Keratinocyte (primary cell): ENCODE measurements around the gene PRKN. TPM values are rescaled to one million over a fixed set of nuclear protein-coding genes. Genes with fewer than 3 reads are reported as not detected.

Source experiments
- DNase-seq: peaks from one replicate; pipeline ENCODE4 v3.0.0-alpha.2; 2011; ENCODE audit warnings: low read depth, missing footprints, low spot score
- FAIRE-seq: peaks from 2 replicates; lab custom pipeline; 2011; peaks lifted over from hg19 to GRCh38; lab: Jason Lieb, UNC
- H2AFZ ChIP-seq: 2 replicates; pipeline ENCODE4 v1.6.0; 2012; ENCODE audit warnings: low read length, control low read depth, inconsistent platforms; ENCODE audit not compliant: control insufficient read depth
- H3K27ac ChIP-seq: 2 replicates; pipeline ENCODE4 v1.5.1; 2011; ENCODE audit warnings: low read length; ENCODE audit not compliant: control insufficient read depth, insufficient read depth
- H3K27me3 ChIP-seq: 3 replicates; pipeline ENCODE4 v1.6.0; 2011; ENCODE audit warnings: low read length; ENCODE audit not compliant: control insufficient read depth, insufficient read depth; ENCODE audit errors: extremely low read depth
- H3K36me3 ChIP-seq, 2 experiments: 2 replicates in 1 of 2; 3 replicates in 1 of 2; pipeline ENCODE4 v1.5.1; 2011; ENCODE audit warnings: low read length in 2 of 2, mild to moderate bottlenecking in 1 of 2; ENCODE audit not compliant: control insufficient read depth in 2 of 2, insufficient read depth in 2 of 2; ENCODE audit errors: extremely low read depth in 1 of 2
- H3K4me1 ChIP-seq: 3 replicates; pipeline ENCODE4 v1.5.1; 2011; ENCODE audit warnings: low read length; ENCODE audit not compliant: control insufficient read depth, insufficient read depth; ENCODE audit errors: extremely low read depth
- H3K4me2 ChIP-seq: 3 replicates; pipeline ENCODE4 v1.6.0; 2011; ENCODE audit warnings: low read depth, low read length; ENCODE audit not compliant: control insufficient read depth, insufficient read depth; ENCODE audit errors: extremely low read depth
- H3K4me3 ChIP-seq, 3 experiments: fragments of 200-600 bp in 1 of 3; sonication (generic) in 1 of 3; 2 replicates in 2 of 3; 3 replicates in 1 of 3; pipeline ENCODE4 v1.5.1; 2011 to 2016; ENCODE audit warnings: low read length in 3 of 3, mild to moderate bottlenecking in 3 of 3, control low read depth in 2 of 3, inconsistent platforms in 1 of 3, low read depth in 1 of 3, mixed read lengths in 1 of 3, mixed run types in 1 of 3, moderate library complexity in 1 of 3; ENCODE audit not compliant: control insufficient read depth in 2 of 3, insufficient read depth in 2 of 3; ENCODE audit errors: extremely low read depth in 1 of 3
- H3K79me2 ChIP-seq: 2 replicates; pipeline ENCODE4 v1.6.0; 2012; ENCODE audit warnings: low read length; ENCODE audit not compliant: control insufficient read depth, insufficient read depth
- H3K9ac ChIP-seq: 3 replicates; pipeline ENCODE4 v1.6.0; 2011; ENCODE audit warnings: low read length; ENCODE audit not compliant: control insufficient read depth, insufficient read depth; ENCODE audit errors: extremely low read depth
- H3K9me1 ChIP-seq: 3 replicates; pipeline ENCODE4 v1.6.0; 2011; ENCODE audit warnings: low read length; ENCODE audit not compliant: control insufficient read depth, insufficient read depth; ENCODE audit errors: extremely low read depth
- H3K9me3 ChIP-seq: 2 replicates; pipeline ENCODE4 v1.5.1; 2012; ENCODE audit warnings: low read depth, low read length; ENCODE audit not compliant: control insufficient read depth
- H4K20me1 ChIP-seq: 3 replicates; pipeline ENCODE4 v1.6.0; 2011; ENCODE audit warnings: low read length; ENCODE audit not compliant: control insufficient read depth, insufficient read depth; ENCODE audit errors: extremely low read depth
- CTCF ChIP-seq, 3 experiments: IDR thresholded peaks in 1 of 3; conservative IDR thresholded peaks in 1 of 3; optimal IDR thresholded peaks in 1 of 3; 2 replicates in 2 of 3; 3 replicates in 1 of 3; pipeline versions ENCODE3 to v1.5.1; 2011; ENCODE audit warnings: low read length in 3 of 3, mild to moderate bottlenecking in 3 of 3, moderate library complexity in 2 of 3, control low read depth in 1 of 3, inconsistent platforms in 1 of 3; ENCODE audit not compliant: insufficient read depth in 2 of 3; ENCODE audit errors: extremely low read depth in 1 of 3
- EZH2 ChIP-seq: IDR thresholded peaks from one replicate; pipeline ENCODE4 v1.6.1; 2012; ENCODE audit warnings: inconsistent platforms, mild to moderate bottlenecking, low read length, moderate library complexity
- dilution Hi-C: fragments of 300-500 bp; cut with MboI; formaldehyde crosslinking; loops from one replicate; pipeline ENCODE4 v1.7.0; 2020; ENCODE audit warnings: low sequenced_read_pairs; ENCODE audit not compliant: extremely low pct_ligation_motif_present
- polyA plus RNA-seq, 5 experiments: library from polyadenylated mRNA; depleted of rRNA in 3 of 5; stranded (reverse) in 3 of 5; stranded (forward) in 1 of 5; unstranded in 1 of 5; fragments of >200 nt; gene quantifications; 1 replicate in 1 of 5; 2 replicates in 3 of 5; 3 replicates in 1 of 5; pipeline versions ENCODE4 v1.2.1 to v1.2.3, GENCODE V29; 2011 to 2012; ENCODE audit warnings: missing spikeins in 2 of 5, low read depth in 1 of 5, low replicate concordance in 1 of 5

The PRKN gene
- polyA plus RNA-seq, 1 donor (not counting 4 experiments of a cell fraction or from before 2014, with no cell fraction given): 0.67 TPM

- H3K4me2 ChIP-seq: no peak overlapping the region
- no peaks in the 10 kb centered on the region for H3K79me2 ChIP-seq
- H4K20me1 ChIP-seq: no peaks in the 10 kb centered on the region
- no peaks in the 10 kb centered on the region for H3K9me1 ChIP-seq
- no peak overlapping the region for H2AFZ ChIP-seq
- H3K9ac ChIP-seq: no peak overlapping the region
- dilution Hi-C loops: no loop called here
- FAIRE-seq (no peak), DNase-seq (no peak)
- H3K27ac ChIP-seq: no peak overlapping the region
- H3K4me3 ChIP-seq: no peak overlapping the region
- no peaks in the 10 kb centered on the region for H3K4me1 ChIP-seq
- H3K36me3 ChIP-seq: no peaks in the 10 kb centered on the region
- TF ChIP-seq CTCF (optimal IDR thresholded peaks at IDR 0.05 in 1 of 3, IDR thresholded peaks at IDR 0.05 in 1 of 3, conservative IDR thresholded peaks at IDR 0.05 in 1 of 3; ENCODE audit: extremely low read depth in 1 of 3, insufficient read depth in 2 of 3, low read length in 3 of 3) (no peak), EZH2 (no peak)
- H3K9me3 ChIP-seq: no peaks in the 10 kb centered on the region
- no peaks in the 10 kb centered on the region for H3K27me3 ChIP-seq
Observed at GRCh38 chr6:161940519-161940918, 787.0 kb downstream of the PRKN start.

- FAIRE-seq (no peak), DNase-seq (no peak)
- TF ChIP-seq CTCF (optimal IDR thresholded peaks at IDR 0.05 in 1 of 3, IDR thresholded peaks at IDR 0.05 in 1 of 3, conservative IDR thresholded peaks at IDR 0.05 in 1 of 3; ENCODE audit: extremely low read depth in 1 of 3, insufficient read depth in 2 of 3, low read length in 3 of 3) (no peak), EZH2 (no peak)
- Histone ChIP-seq H3K36me3 (no peaks in the 10 kb centered on the region), H3K27ac (no peak overlapping the region), H3K9me1 (no peaks in the 10 kb centered on the region), H3K27me3 (no peaks in the 10 kb centered on the region), H4K20me1 (no peaks in the 10 kb centered on the region), H3K4me1 (no peaks in the 10 kb centered on the region), H3K9me3 (no peaks in the 10 kb centered on the region), H2AFZ (no peak overlapping the region), H3K79me2 (no peaks in the 10 kb centered on the region), H3K4me3 (no peak overlapping the region), H3K4me2 (no peak overlapping the region), H3K9ac (no peak overlapping the region)
- dilution Hi-C loops: no loop called here
Observed at GRCh38 chr6:161926324-161926723, 801.2 kb downstream of the PRKN start.
